Activated naive CD4-positive, alpha-beta T cell treated with anti-CD3 and anti-CD28 coated beads, Interleukin-2, amount 50 U/mL, for 16 hours (primary cell): Measurements from ENCODE around the gene LTBP2.
A peak's percentile ranks its signal among the peaks of the same experiment; 100 is the strongest.

ENCODE experiments used
- DNase-seq: peaks from one replicate; pipeline ENCODE4 v3.0.0-alpha.2; 2020

The LTBP2 gene

GRCh38 chr14:74503291-74503937, 108.6 kb downstream of the LTBP2 start:
- DNase-seq, result no peak

- no peak for DNase-seq
Measured at GRCh38 chr14:74502236-74503019, 109.6 kb downstream of the LTBP2 start.

DNA sequence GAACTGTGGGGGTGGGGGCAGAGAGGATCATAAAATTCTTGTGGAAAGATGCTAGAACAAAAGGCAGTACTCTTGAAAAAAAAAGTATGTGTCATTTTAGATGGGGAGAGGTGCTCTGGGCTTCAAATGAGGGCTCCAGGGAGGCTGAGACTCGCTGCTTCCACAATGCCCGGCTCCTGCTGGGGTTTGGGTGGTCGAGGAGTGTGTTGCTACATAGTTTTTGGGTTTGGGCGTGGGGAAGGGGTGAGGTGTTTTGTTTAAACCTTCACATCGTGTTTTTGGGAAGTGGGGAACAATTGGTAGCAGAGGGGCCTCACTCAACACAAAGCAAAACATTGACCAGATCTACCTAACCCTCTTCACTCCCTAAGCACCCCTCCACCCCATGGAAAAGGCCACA, 110.3 kb downstream of the LTBP2 start:
- no peak for DNase-seq

DNA sequence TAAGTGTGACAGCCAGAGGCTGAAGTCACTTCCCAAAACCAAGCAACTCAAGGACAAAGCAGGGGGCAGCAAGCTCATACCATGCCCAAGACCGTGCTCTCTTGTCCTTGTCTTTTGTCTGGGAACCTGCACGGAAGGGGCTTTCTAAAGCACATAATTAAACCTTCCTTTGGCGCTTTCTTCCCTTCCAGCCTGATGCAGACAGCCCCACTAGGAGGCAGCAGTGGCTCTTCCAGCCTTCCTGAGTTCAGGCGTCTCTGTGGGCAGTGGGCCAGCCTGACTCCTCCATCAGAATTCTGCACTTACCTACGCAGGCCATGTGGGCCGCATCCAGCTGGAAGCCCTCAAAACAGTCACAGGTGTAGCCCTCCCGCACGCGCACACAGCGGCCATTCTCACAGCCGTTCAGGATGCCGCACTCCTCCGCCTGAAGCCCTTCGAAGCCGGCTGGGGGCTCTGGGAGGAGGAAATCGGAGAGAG, 110.9 kb downstream of the LTBP2 start:
- no peak for DNase-seq

DNA sequence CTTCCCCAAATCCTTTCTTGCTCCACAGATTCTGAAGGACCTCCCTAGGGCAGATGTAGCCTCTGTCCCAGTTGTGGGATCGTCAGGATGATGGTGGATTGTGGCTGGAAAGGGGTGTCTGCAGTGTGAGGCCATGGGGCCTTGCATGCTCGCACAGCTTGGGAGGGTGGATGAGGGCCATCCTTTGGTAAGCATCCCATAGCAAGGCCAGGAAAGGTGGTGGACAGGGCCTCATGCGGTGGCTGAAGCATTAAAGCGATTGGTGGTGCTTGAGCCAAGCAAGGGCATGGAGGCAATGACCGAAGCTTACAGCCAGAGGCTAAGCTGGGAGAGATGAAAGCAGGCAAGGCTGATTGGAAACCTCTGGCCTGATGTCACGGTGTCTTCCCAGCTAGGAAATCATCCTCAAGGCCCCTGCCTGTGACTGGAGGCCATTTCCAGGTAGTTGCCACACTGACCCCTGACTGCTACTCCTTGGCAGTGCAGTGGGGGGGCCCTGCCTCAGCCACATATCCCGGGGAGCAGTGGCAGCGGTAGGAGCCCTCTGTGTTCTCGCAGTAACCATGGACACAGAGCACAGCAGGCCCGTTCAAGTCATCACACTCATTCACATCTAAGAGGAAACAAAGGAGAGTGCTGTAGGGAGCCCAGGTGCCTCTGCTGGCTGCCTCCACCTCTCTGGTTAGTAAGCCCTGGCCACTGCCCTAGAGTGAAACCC, 111.5 kb downstream of the LTBP2 start:
- DNase-seq, result no peak

DNA sequence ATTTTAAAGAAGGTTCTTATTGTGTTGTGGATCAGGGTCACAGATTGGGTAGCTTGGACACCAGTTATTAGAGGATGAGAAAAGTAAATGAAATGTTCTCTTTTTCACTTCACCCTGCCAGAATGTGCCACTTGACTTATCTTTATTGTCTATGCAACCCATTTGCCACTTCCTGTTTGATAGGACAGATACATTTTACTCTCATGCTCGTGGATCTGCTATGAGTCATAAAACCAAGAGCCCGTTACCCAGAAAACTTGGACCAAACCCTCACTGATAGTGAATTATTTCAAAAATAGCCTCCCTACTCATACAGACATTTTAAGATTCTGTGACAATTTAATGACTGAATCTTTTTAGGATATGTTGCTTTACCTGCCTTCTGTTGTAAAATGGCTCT, 116.7 kb downstream of the LTBP2 start:
- no peak for DNase-seq

DNA sequence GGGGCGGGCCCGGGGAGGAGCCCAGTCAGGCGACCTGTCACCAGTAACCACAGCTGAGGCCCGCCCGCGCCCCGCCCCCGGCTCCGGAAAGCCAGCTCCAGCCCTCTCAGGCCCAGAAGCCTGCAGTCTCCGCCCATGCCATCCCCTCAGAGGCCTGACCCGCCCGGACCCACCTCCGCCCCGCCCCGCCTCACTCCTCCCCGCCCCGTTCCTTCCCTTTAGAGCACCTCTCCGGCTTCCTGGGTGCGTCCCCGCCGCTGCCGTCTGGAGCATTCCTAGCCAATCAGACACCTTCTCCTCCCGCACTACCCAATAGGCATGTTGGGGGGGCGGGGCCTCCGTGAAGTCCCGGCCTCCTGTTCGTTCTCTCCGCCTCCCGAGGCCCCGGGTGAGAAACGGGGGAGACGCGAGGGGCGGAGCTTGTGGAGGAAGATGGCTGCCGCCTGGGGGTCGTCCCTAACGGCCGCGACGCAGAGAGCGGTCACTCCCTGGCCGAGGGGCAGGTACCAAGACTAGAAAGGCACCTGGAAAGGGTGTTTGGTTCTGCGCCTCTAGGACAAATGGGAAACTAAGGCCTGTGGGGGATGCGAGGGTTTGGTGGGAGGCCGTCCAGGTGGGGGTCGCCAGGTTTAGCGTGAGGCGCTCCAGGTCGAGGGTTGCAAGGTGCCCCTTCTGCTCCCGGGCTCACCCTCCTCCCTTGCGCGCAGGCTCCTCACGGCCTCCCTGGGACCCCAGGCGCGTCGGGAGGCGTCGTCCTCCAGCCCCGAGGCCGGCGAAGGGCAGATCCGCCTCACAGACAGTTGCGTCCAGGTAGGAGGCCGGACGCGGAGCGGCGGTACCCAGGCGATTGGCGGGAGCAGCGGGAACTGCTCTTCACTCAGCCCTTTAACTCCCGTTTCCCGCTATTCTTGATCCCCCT, 118.4 kb downstream of the LTBP2 start, which contains the start of gene ISCA2:
ISCA2 (plus strand) TSS at position 423 of the 919 bp plus-strand sequence; CDS start at position 433, 10 bp downstream.
- peak; percentile 100 for DNase-seq

DNA sequence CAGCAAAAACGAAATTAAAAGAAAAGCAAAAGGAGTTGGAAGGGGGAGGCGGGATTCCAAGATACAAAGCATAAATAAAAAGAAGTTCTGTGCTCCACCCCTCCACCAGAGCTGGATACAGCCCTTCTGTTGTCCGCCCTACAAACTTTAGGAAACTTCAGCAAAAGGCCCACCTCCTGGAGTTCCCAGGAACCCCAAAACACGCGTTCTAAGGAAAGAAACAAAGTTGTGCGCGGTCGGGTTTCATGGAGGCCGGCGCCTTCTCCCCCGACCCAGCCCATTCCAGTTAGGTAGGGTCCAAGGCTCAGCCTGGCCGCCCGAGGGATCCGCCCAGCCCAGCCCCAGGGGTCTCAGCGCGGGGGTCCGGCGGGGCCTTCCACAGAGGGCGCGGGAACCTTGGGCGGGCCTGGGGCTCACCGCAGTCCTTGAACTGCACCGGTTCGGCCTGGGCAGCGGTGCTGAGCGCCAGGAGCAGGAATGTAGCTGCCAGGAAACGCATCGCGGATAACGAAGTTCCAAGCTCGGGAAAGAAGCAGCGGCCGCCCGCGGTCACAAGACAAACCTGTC, 119.2 kb downstream of the LTBP2 start, which contains the start of gene NPC2:
NPC2 (minus strand) TSS at position 530 of the 567 bp plus-strand sequence; CDS start at position 499, 31 bp downstream.
- DNase-seq, result no peak

DNA sequence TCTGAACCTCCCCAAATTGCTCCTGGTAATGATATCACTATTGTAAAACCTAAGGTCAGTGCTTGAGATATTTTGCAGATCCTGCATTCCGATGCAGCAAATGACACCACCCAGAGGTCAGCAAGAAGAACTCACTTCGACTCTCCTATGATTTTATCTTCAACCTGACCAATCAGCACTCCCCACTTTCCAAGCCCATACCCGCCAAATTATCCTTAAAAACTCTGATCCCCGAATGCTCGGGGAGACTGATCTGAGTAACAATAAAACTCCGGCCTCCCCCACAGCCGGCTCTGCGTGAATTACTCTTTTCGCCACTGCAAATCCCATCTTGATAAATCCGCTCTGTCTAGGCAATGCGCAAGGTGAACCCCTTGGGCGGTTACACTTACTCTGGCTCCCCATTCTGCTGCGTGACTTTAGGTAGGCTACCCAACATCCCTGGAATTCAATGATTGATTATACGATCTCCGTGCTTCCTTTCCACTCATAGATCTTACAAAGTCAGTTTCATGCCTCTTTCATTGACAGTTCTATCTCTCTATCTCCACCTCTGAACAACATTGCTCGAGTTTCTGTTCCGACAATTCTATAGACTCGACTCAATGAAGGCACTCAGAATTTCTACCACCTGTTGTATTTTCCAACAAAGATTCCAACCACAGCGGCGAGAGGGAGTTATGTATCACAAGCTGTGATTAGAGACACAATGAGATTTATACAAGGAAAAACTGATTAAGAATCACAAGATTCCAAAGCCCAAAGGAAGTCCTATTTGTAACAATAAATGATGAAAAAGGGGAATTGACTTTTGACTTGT, 119.9 kb downstream of the LTBP2 start:
- DNase-seq, result no peak

GRCh38 chr14:74490486-74490885, 121.6 kb downstream of the LTBP2 start:
- DNase-seq, result no peak

DNA sequence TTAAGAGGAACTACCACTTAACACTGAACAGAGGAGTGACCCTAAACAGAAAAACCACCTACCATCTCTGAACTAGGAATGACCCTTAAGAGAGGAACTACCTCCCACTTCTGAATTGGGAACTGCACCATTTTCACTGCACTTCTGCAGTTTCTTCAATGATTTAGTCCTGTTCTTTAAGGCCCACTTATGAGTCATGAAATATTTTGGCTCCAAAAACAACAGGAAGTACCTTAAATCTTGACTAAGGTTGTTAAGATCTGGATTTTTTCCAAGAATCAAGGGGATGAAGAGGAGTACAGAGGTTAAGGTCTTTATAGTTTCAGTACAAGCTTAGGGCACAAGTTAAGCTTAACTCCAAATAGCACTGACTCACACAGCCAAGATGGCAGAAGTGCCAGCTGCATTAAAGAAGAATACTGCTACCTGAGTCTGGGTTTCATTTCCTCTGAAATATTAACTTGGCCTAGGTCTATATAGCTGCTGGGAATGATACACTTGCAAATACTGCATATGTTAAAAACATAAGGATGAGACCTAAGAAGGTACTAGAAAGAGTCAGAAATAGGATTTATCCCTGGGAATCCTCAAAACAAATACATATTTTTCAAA, 123.1 kb downstream of the LTBP2 start:
- no peak for DNase-seq

DNA sequence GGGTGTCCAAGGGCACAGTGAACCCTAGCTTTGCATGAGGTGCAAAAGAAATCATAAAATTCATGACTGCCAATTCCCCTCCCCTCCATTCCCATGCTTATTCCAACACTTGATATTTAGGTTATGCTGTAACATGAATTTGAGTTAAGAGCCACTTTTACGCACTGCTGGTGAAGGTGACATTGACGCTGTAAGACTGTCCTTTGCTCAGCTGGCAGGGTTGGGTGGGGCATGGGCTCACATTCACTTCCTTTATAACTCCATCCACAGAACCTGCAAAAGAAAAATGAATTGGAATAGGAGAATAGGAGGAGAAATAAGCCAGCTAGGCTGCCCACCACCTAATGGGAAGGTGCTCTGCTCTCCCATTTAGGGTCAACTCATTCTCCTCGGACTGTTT, 125.9 kb downstream of the LTBP2 start:
- DNase-seq, result no peak

DNA sequence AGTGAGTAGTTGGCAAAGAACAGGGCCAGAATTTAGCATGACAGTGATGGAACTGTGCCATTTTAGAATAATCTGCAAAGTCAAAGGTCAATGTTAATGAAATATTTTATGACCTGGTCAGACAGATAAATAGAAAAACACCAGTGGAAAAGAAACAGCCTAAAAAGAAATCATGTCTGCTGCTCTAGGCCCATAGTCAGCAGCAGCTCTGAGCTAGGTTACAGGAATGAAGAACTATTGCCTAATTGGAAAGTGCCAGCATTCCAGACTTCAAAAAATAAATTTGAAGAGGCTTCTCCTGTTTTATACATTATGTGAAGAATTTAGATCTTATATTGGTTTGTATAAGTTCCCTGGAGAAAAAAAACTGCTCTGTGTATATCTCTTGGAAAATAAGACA, 128.7 kb downstream of the LTBP2 start:
- DNase-seq, result no peak

- DNase-seq, result no peak
Measured at GRCh38 chr14:74482571-74482970, 129.5 kb downstream of the LTBP2 start.

DNA sequence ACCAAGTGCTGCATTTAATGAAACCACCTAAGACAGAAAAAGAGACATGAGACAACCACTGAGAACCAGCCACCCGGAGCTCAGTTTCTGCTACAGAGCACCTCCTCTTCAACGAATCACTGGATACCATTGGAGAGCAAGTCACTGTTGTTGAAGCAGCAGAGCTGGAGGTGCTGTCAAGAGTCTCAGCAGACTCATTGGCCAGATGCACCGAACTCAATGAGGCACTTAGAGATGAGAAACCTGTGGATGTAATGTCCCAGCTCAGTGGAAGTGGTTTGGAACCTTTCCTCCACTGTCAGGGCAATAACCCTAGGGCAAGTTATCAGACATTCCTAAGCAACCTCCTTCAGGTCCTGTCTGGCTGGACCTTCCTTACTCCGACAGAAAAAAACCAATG, 132.0 kb downstream of the LTBP2 start:
- no peak for DNase-seq

DNA sequence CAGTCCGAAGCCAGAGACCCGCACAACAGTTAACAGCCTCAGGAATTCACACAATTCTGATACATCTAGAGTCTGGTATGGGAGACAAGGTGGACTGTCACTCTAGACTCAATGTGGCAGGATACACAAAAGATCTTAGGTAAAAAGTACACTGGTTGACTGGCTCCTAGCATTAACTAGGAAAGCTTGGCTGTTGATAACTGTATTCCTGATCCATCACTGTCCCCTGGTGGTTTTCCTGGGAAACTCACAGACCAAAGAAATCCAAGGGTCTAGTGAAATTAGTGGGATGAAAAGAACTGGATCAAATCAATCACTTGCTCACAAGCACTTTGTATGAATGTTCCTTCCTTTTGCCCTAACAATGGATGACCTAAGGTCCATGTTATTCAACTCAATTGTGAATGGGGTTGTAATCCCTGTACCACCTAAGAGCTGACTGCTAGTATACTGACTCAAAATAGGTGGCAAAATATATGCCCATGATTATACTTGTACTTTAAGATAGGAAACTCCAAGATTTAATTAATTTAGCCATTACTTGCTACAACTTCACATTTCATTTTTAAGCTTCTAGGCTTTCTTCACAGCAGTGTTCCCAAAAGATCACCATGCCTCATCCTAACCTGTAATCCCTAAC, 132.9 kb downstream of the LTBP2 start:
- no peak for DNase-seq

DNA sequence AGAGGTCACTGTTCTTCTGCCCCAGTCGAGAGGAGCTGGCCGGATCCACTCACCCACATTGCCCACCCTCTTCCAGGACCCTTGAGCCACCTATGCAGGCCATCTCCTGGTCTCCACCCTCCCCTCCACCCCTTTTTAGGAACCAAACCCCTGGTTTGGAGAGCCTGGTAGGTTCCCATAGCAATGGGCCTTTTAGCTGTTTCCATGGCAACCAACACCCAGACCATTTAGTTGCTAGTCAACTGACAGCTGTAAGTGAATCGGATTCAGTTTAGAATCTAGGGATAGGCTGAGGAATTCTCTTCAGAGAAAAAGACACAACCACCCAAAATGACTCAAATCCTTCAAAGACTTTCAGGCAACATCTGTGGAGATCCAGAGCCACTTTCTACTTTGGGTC, 135.4 kb downstream of the LTBP2 start:
- DNase-seq, result no peak

- no peak for DNase-seq
Measured at GRCh38 chr14:74476107-74476506, 135.9 kb downstream of the LTBP2 start.

GRCh38 chr14:74475678-74476077, 136.4 kb downstream of the LTBP2 start:
- DNase-seq, result no peak

- no peak for DNase-seq
Measured at GRCh38 chr14:74474376-74474775, 137.7 kb downstream of the LTBP2 start.
